Stimulated activated CD4-positive, alpha-beta T cell treated with anti-CD3 and anti-CD28 coated beads, Interleukin-4, amount 100 ng/mL, for 4 hours (primary cell): ENCODE results near the gene HS6ST3.

ENCODE experiments used
- DNase-seq, 2 experiments: peaks; one replicate each; pipeline ENCODE4 v3.0.0-alpha.2; 2020

The HS6ST3 gene

DNA sequence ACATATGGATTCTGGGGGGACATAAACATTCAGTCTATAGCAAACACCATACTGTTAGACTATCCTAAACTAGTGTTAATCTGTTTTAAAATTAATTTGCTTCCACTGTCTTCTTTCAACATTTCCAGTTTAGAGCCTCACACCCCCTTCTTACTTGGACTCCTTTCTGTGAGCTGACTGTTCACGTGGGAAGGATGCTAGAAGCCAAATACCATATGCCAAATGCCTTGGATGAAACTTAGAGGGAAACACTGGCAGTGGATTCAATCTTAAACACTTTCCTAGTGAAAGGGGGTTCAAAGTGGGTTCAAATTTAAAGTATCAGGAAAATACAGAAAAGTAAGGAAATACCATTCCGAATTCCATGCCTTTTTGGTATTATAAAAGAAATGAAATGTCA is 113.6 kb downstream of the HS6ST3 start:
- DNase-seq = no peak

DNA sequence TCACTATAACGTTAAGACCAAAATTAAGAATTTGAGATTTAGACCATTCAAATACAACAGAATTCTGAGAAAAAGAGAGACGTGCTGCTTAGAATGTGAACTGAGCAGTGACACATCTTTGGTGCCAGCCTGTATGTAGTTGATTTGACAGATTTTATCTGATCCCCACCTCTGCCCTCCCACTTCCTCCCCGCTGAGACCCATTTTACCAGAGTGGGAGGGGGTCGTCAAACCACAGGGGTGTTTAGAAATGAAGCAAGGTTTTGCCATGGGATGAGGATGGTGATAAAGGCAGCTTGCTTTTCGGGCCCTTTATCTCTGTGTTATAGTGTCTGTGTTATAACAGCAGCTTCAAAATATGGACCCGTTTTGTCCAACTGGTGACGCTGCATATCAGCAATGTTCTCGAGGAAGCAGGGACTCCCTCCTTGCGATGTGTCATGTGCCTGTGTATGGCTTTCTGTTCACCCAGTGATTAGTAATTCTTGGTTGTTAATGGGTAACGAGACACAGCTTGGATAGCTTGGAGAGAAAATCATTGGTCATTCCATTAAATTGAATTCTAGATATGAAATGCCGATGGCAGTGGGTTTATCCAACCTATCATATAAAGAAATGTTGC is 125.0 kb downstream of the HS6ST3 start:
- DNase-seq = no peak

DNA sequence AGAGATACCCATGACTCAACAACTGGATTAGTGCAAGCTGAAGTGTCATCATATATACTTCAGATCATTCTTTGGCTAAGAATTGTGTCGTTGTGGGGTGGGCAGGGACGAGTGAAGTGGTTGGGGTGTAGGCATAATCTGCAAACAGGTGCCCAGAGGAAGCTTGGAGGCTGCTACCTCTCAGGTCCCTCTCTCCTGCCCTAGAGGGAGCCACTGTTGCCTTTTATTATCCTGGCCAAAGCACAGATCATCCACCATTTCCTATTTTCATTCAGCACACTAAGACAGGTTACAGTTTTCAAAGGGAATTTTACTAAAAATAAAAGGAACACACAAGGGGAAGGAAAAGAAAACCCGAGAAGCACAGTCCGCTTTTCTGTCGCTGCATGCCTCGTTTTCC is 126.6 kb downstream of the HS6ST3 start:
- no peak for DNase-seq

DNA sequence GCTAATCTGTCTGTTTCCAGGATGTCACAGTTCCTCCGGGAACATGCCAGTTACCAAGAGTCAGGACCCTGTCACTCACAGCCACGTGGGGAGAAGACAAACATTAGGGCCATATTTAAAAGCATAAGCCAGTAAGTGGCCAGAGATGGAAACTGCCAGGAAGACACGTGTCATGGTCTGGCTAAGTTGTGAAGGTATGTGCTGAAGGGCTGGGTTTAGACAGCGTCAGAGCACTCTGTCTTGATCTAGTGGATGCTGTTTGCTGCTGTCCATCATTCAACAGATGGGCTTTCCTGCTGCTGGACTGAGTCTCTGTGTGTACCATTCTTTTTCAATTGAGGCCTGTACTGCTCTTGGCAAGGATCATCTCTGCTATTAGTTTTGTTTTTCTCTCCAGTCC is 128.6 kb downstream of the HS6ST3 start:
- DNase-seq = no peak

DNA sequence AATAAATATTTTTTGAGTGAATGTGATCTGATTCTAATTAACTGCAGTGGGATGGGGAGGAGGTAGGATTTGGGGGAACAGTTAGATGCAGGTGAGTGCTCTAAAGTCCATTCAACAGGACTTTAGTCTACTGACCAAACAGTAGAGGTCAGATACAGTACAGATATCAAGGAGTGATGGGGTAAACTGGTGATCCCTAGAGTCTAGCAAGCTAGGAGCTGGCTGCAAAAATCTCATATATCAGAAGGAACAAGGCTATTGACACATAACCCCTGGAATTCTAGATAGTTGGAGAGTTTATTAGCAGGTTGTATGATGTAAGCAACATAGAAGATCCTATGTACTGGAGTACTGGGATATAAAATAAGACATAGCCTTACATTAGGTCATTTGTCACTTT is 131.6 kb downstream of the HS6ST3 start:
- DNase-seq = no peak

DNA sequence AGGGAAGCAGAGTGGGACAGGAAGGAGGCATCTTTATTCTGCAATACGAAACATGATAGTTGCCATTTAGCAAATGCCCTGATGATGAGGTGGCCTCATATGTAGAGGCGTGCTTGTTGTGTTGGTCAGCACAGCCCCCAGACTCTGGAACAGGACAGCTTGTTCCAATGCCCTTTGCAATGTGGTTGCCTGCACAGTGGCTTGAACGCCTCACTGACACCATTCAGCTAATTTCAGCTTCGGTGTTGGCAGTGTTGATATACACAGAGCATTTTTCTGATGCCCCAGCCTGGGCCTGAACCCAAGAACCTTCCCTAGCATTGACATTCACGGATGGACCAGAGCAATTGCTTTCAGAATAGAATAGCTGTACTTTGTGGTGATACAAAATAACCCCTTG is 133.3 kb downstream of the HS6ST3 start:
- no peak for DNase-seq

DNA sequence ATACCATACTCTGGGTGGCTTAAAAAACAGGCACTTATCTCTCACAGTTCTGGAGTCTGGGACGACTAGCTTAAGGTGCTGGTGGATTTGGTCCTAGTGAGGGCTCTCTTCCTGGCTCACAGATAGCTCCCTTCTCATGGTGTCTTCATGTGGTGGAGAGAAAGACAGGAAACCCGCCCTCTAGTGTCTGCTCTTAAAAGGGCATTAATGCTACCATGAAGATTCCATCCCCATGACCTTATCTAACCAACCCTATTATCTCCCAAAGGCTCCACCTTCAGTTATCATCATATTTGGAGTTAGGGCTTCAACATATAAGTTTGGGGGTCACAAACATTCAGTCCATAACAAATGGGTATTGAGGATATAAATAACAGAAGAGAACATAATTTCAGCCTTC is 139.4 kb downstream of the HS6ST3 start:
- DNase-seq = no peak

DNA sequence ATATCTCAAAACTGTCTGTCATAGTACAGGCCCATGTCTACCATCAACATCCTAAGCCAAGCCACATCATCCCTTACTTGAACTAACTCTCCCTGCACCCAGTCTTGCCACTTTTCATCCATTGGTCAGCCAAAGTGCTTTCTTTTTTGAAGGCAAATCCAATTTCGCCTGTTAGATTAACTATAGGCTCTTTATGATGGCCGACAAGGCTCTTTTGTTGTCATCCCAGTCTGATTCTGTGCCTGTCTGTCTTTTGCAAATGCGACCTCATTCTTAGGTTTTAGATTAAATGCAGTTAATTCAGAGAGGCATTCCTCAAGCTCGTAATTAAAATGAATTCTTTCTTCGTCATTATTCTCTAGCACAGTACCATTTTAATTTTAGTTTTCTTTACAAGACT is 148.3 kb downstream of the HS6ST3 start:
- no peak for DNase-seq

DNA sequence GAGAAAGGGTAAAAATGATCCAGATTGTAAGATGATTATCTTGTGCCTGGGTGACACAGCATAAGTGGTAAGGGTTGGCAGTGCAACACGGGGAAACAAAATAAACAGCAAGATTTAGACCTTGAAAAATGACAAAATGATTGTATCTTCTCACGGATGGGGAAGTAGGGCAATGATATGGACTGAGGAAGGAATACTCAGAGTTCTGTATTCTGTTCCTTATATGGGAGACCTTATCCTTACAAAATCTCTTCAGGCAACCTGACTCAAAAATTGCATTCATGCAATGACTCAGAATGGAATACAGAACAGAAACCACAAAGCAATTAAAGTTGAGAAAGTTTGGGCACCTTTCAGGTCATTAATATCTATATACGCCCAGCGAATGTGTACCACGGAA is 149.0 kb downstream of the HS6ST3 start:
- no peak for DNase-seq

DNA sequence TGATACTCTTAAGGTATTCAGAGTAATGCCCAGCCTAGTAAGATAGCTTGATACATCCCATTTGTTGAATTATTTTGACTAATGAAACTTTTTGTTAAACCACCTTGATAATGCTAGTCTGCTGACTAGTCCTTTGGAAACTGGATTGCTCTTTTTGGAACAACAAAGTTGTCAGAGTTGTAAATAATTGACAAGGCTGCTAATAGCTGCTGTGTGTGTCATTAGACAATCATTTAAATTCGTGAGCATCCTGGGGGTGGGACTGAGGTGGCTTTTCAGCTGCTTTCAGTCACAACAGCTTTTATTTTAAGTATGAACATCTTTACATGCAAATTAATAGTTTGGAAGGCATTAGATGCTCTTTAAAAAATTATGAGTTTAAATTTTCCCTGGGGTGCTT is 153.5 kb downstream of the HS6ST3 start:
- DNase-seq = no peak

DNA sequence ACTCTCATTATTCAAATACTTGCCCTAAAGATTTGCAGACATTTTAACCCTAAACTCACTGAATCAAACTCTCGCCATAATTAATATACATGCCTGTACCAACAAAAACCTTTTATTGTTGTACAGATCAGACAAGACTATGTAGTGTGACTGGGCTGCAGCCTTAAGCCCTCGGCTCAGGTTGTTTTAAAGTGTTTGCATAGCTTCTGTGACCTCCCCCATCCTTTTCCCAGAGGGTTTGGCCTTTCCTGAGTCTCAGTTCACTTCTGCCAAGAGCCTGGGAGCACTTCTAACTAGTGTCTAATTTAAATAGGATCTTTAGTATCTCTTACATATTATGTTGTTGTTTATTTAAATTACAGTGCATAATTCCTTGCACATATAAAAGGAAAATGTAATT is 158.2 kb downstream of the HS6ST3 start:
- no peak for DNase-seq

DNA sequence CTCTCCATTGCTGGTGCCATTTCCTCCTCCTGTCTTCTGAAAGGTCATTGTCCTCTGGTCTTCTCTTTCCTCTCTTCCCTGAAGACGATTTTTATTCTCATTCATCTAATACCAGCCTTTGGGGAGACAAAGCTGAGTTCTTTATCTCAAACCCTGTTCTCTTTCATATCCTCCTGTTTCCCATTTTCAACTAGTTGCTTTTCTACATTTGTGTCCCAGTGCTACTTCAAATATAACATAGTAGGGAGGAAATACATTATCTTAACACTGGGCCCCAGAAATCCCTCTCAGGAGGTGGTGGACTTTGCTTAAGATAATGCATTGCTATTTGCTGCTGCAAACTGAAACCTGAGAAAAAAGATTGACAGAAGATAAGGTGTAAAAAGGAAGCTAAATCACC is 159.1 kb downstream of the HS6ST3 start:
- DNase-seq = no peak

DNA sequence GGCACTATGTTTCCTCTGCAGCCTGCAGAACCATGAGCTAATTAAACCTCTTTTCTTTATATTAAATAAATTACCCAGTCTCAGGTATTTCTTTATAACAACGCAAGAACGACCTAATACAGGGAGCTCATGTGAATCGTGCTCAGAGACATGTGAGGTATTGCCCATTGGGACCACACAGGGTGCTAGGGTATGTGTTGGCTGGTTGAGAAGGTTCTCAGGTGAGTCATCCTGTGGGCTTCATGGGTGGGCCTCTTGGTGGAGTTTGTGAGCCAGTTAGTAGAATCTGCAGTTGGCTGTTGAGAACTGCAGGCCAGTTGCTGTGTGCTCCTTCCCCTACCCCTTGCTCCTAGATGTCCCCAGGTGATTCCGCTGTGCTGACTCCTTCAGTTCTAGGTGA is 163.0 kb downstream of the HS6ST3 start:
- DNase-seq = no peak

DNA sequence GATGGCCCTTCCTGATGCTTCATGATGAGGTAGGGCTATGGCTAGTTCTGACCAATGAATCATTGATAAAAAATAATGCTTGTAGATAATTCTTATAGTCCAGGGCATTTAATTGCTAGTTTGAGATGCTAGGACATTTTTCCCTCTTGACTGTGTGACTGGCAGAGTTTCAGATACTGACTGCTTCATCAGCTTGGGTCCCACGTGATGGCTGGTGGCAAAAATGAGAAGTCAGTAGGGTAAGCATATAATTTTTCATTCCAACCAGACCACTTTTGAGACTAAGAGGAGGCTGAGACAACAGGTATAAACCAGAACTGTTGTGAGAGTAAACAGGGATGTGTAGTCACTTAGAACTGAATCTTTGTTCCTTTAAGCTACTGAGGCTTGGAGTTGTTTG is 183.3 kb downstream of the HS6ST3 start:
- DNase-seq = no peak

DNA sequence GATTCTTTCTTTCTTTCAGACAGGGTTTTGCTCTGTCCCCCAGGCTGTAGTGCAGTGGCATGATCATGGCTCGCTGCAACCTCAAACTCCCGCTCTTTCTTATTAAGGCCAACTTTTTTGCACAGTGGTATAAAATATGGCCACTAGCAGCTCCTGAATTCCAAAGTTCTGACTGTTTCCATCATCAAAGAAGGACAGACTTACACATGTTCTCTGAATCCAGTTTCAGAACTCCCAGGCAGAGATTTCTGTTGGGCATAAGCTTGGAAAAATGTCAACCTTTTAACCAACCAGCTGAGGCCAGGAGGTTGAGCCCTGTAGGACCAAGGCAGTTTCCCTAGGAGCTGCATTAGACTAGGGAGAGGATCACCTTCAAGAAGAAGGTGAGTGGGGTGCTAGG is 184.1 kb downstream of the HS6ST3 start:
- no peak for DNase-seq

DNA sequence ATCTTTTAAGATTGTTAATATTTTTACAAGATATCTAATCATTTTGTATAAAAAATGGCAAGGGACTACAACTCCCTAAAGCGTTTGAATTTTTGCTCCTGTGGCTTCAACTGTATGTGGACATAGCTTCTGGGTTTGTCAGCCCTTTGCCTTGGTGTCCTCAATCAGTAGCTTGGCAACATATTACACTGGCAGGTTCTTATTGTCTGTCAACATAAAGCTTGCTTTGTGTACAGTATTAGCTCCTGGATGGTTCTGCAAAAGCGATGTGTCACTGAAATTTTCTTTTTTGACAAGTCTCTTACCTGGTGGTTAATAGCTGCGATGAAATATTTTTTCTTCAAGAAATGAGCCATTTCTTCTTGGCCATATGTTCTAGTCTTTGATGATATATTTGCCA is 190.0 kb downstream of the HS6ST3 start:
- DNase-seq = no peak

DNA sequence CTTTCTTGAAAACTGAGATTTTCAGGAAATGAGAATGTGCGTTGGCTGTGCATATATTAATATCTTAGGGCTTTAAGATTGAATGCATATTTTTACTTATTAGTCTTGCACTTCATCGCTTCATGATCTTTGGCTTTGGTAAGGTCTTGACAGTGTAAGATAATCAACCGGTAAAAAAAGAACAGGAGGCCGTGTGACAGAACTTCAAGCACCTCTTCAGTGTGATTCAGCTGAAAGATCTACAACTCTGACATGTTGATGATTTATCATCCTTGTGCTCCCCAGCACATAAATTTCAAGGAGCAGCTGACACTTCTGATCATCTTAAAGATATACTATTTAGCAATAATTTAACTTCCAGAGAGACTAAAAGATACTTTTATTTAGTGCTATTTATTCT is 195.1 kb downstream of the HS6ST3 start:
- DNase-seq = no peak

DNA sequence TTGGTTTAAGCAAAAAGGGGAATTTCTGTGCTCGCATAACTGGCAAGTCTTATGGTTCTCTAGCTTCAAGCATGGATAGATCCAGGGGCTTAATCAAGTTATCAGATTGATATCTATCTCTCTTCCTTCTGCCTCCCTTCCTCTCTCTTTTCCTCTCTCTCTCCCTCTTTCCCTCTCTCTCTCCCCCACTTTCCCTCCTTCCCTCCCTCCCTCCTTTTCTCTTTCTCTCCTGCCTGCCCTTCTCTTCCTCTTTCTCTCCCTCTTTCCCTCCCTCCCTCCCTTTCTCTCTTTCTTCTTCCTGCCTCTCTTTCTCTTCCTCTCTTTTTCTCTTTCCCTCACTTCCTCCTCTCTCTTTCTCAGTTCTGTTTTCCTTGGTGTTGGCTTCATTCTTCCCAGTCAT is 195.8 kb downstream of the HS6ST3 start:
- no peak for DNase-seq

DNA sequence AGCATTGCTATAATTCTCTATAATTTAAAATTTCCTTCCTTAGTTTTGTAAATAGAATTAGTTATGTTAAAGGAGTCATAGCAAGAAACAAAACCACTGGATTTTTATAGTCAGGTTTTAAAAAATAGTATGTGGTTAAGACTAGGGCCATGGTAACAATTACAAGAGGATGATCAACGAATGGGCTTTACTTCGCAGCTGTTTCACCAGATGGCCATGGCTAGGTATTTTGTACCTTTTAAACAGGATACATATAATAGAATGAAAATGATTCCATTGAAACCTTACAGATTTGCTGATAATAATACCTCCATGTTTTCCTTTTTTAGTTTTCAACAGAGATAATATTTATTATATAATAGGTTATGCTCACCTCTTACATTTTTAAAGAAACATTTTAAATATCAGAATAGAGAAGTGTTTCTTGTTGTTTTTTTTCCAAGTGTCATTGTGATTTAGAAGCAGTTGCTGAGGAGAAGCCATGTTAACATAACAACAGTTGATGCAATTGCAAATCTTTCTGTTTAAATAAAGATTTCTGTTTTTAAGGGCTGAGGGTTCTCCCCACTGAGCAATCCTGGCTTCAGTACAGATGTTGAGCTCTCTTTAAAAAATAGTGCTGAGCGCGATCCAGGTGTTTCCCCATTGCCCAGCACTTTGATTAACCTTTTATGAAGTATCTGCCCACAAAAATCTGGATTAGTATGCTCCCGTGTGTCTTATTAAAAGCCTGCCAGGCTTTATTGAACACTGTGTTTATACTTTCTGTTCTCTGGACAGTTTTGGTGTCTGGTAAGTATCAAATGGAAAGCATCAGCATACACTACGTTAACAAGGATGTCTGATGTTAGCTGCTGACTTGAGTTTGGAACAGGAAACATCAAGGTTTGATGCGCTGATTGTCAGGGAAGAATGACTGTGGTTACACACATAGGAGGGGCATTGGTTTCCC is 205.3 kb downstream of the HS6ST3 start:
- no peak for DNase-seq

DNA sequence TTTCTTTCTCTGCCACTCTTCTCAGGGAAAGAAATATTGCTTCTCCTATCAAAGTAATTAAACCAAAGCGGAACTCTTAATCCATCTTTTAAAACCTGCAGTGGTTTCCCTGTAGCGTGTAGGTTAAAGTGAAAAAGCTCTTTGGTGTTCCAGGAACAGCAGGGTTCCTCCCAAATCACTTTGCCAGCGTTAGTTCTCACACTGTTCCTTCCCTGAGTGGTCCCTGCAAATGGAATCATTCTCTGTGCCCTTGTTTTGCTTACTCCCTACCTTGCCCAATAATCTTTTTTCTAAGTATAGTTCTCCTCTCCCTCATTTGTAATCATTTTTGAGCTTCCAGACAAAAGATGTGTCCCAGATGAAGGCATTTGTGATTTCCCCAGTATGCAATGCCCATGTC is 207.5 kb downstream of the HS6ST3 start:
- no peak for DNase-seq

DNA sequence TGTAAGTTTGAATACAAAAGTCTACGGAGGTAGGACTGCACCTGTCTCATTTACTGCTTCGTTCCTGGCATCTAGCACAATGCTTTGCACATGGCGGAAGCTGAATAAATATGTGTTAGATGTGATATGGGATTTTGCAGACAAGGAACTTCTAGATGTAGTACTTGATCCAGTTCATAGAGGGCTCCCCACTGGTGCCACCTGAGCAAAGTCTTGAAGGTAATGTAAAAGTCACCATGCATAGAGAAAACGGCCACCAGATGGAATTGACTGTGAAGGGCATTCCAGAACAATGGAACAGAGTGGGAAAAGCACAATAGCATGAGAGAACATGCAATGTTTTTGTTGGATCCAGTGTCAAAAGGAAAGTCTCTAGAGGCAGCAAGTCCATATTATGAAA is 209.3 kb downstream of the HS6ST3 start:
- DNase-seq = no peak

DNA sequence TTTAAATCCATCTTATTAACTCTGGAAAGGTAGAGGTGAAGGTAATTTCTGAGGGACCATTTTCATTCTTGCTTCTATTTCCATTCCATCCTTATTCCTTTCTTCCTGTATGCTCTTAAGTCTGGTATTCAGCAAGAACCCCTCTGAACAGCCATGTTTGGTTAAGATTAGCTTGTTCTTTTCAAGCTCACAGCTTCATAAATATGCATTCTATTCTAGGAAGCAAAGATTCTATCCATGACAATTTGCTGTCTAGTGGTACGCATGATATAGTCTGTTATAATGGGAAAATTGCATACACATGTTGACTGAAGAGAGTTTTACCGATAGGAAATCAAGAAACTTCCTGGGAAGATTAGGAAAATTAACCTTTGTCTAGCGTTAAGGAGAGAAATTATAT is 218.7 kb downstream of the HS6ST3 start:
- DNase-seq = no peak

DNA sequence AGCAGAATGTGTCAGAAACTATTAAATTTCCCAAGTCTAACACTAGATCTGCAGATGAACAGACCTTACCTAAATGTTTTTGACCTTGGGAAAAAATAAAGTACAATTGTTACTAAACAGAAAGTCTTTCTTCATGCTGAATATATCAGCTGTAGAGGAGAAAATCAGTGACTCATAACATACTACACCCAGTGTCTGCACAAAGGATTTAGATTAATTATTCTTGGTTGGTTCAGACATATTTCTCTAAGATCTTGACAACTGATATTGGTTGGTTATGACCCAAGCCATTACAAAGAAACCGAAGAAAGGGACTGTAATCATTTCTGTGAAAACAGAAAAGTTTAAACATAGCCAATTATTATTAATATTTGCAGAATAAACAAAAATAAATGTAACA is 225.1 kb downstream of the HS6ST3 start:
- no peak for DNase-seq

DNA sequence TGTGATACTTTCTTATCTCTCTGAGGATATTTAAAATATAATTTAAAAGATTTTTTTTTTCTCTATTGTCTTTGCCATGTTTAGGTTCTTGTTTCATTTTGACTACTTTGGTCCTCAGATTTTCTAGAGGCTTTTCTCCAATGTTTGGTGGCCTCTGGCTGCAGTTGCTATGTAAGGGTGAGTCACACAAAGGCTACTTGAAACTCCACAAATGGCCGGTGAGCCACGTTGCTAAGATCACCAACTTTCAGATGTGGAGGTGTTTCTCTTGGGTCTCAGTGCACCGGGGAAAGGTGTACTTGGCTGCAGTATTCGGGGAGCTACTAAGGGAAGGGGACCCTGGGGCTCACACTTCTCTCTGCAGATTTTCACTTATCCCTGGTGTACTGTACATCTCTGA is 248.1 kb downstream of the HS6ST3 start:
- DNase-seq = no peak

DNA sequence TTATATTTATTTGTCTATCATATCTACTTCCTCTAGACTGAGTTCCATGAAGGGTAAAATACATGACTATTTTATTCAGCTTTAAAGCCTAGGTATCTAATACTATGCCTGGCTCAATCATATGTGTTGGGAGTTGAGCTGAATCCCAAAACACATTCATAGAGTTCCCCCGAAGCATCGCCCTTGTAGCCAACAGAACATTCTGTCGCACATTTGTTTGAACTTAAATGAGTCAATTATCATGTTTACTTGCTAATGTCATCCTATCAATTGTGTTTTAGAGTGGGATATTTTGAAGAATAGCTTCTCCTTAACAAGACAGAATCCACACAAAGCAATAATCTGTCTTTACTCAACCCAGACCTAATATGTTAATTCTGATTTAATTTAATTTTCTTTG is 252.4 kb downstream of the HS6ST3 start:
- no peak for DNase-seq
